H1 (cell line): ENCODE results near the gene CACNG6. TPM values are rescaled to one million over a fixed set of nuclear protein-coding genes. Genes with fewer than 3 reads are reported as not detected.

ENCODE experiments used
- CTCF ChIA-PET: fragments of 300-600 bp; sonication (Branson Sonifier 250); formaldehyde crosslinking; loops from one replicate; lab custom pipeline; 2021; ENCODE audit not compliant: partially characterized antibody; lab: Charles Lee
- POLR2A ChIA-PET: fragments of 300-600 bp; sonication (Branson Sonifier 250); formaldehyde crosslinking; loops from one replicate; lab custom pipeline; 2021; ENCODE audit warnings: inconsistent platforms; ENCODE audit not compliant: partially characterized antibody; lab: Charles Lee
- DNase-seq, 2 experiments: peaks; one replicate each; pipeline versions ENCODE4 v3.0.0 to v3.0.0-alpha.2; 2010 to 2022; ENCODE audit warnings: low spot score in 2 of 2, low read depth in 1 of 2, mixed read lengths in 1 of 2
- FAIRE-seq: peaks from 2 replicates; lab custom pipeline; 2011; peaks lifted over from hg19 to GRCh38; lab: Jason Lieb, UNC
- H2AFZ ChIP-seq: 2 replicates; pipeline ENCODE4 v1.8.1; 2012; ENCODE audit warnings: low read length, inconsistent platforms
- H2AK5ac ChIP-seq: 2 replicates; pipeline ENCODE4 v1.6.1; 2013; ENCODE audit warnings: low read depth, low read length
- H2BK120ac ChIP-seq: replicated peaks from 2 replicates; pipeline ENCODE3; 2013; ENCODE audit warnings: low read depth, low read length, inconsistent platforms
- H2BK12ac ChIP-seq: 2 replicates; pipeline ENCODE4 v1.6.1; 2013; ENCODE audit warnings: low read depth, low read length
- H2BK15ac ChIP-seq: 2 replicates; pipeline ENCODE4 v1.6.1; 2013; ENCODE audit warnings: low read length
- H2BK20ac ChIP-seq: 2 replicates; pipeline ENCODE4 v1.6.1; 2013; ENCODE audit warnings: low read length
- H2BK5ac ChIP-seq: 2 replicates; pipeline ENCODE4 v1.6.1; 2013; ENCODE audit warnings: low read depth, low read length
- H3K14ac ChIP-seq: 2 replicates; pipeline ENCODE4 v1.6.1; 2013; ENCODE audit warnings: inconsistent platforms; ENCODE audit not compliant: insufficient read length
- H3K18ac ChIP-seq: 2 replicates; pipeline ENCODE4 v1.6.1; 2013; ENCODE audit warnings: low read length; ENCODE audit errors: extremely low read depth
- H3K23ac ChIP-seq: 2 replicates; pipeline ENCODE4 v1.6.1; 2013; ENCODE audit warnings: inconsistent platforms; ENCODE audit not compliant: insufficient read length
- H3K23me2 ChIP-seq: 2 replicates; pipeline ENCODE4 v1.6.1; 2013; ENCODE audit warnings: low read depth, low read length
- H3K27ac ChIP-seq: 2 replicates; pipeline ENCODE4 v1.6.1; 2011; ENCODE audit warnings: low read depth, low read length, inconsistent platforms
- H3K27me3 ChIP-seq, 4 experiments: replicated peaks in 1 of 4; 1 replicate in 1 of 4; 2 replicates in 3 of 4; pipeline versions ENCODE4 v1.6.1 to v1.8.1; 2011 to 2013; ENCODE audit warnings: low read length in 3 of 4, mild to moderate bottlenecking in 3 of 4, inconsistent platforms in 2 of 4, mixed read lengths in 2 of 4, moderate library complexity in 1 of 4; ENCODE audit not compliant: control insufficient read depth in 3 of 4, insufficient read depth in 3 of 4; ENCODE audit errors: extremely low read depth in 1 of 4
- H3K36me3 ChIP-seq, 4 experiments: 2 replicates each; pipeline versions ENCODE4 v1.6.1 to v1.8.1; 2011 to 2013; ENCODE audit warnings: mild to moderate bottlenecking in 4 of 4, low read length in 3 of 4, moderate library complexity in 2 of 4, control low read depth in 1 of 4, inconsistent platforms in 1 of 4; ENCODE audit not compliant: insufficient read depth in 4 of 4, control insufficient read depth in 2 of 4
- H3K4ac ChIP-seq: replicated peaks from 2 replicates; pipeline ENCODE3; 2013; ENCODE audit warnings: low read length, low read depth, mixed read lengths, inconsistent platforms; ENCODE audit not compliant: insufficient read length
- H3K4me1 ChIP-seq, 4 experiments: replicated peaks in 1 of 4; 1 replicate in 1 of 4; 2 replicates in 3 of 4; pipeline versions ENCODE4 v1.6.1 to v1.8.1; 2011 to 2013; ENCODE audit warnings: low read length in 3 of 4, inconsistent platforms in 2 of 4, mixed read lengths in 1 of 4; ENCODE audit not compliant: insufficient read depth in 4 of 4, control insufficient read depth in 3 of 4
- H3K4me2 ChIP-seq, 2 experiments: 2 replicates each; pipeline versions ENCODE4 v1.6.1 to v1.8.1; 2011 to 2013; ENCODE audit warnings: low read depth in 2 of 2, low read length in 2 of 2, control low read depth in 1 of 2, inconsistent platforms in 1 of 2, mild to moderate bottlenecking in 1 of 2; ENCODE audit not compliant: insufficient read depth in 1 of 2
- H3K4me3 ChIP-seq, 4 experiments: fragments of 200-600, 300-600 bp in 1 of 4; sonication (generic), shearing (Covaris generic), sonication (Bioruptor Twin) in 1 of 4; 2 replicates each; pipeline versions ENCODE4 v1.5.1 to v1.8.1; 2011 to 2016; ENCODE audit warnings: low read length in 4 of 4, low read depth in 3 of 4, control low read depth in 2 of 4, inconsistent platforms in 2 of 4, mild to moderate bottlenecking in 2 of 4, mixed read lengths in 1 of 4, moderate library complexity in 1 of 4; ENCODE audit not compliant: insufficient read depth in 2 of 4; ENCODE audit errors: extremely low read depth in 1 of 4
- H3K56ac ChIP-seq: replicated peaks from 2 replicates; pipeline ENCODE3; 2013; ENCODE audit warnings: low read depth, mild to moderate bottlenecking, mixed read lengths, low read length, inconsistent platforms; ENCODE audit not compliant: insufficient read length
- H3K79me1 ChIP-seq: 2 replicates; pipeline ENCODE4 v1.6.1; 2013; ENCODE audit warnings: low read depth, low read length, control low read depth
- H3K79me2 ChIP-seq, 2 experiments: 2 replicates each; pipeline versions ENCODE4 v1.6.1 to v1.8.1; 2012 to 2013; ENCODE audit warnings: low read length in 2 of 2, mild to moderate bottlenecking in 2 of 2, inconsistent platforms in 1 of 2; ENCODE audit not compliant: insufficient read depth in 2 of 2, control insufficient read depth in 1 of 2
- H3K9ac ChIP-seq, 4 experiments: replicated peaks in 1 of 4; 1 replicate in 1 of 4; 2 replicates in 3 of 4; pipeline versions ENCODE4 v1.6.1 to v1.8.1; 2011 to 2013; ENCODE audit warnings: low read depth in 3 of 4, low read length in 3 of 4, control low read depth in 2 of 4, mild to moderate bottlenecking in 2 of 4, moderate library complexity in 2 of 4, inconsistent platforms in 1 of 4; ENCODE audit errors: extremely low read depth in 1 of 4
- H3K9me3 ChIP-seq, 2 experiments: 2 replicates each; pipeline versions ENCODE4 v1.6.1 to v1.8.1; 2012 to 2013; ENCODE audit warnings: mild to moderate bottlenecking in 2 of 2, moderate library complexity in 2 of 2, control low read depth in 1 of 2, inconsistent platforms in 1 of 2, low read depth in 1 of 2, low read length in 1 of 2, mixed read lengths in 1 of 2; ENCODE audit not compliant: insufficient read depth in 2 of 2
- H4K20me1 ChIP-seq, 2 experiments: replicated peaks in 1 of 2; 2 replicates each; pipeline versions ENCODE3 to v1.8.1; 2011 to 2013; ENCODE audit warnings: inconsistent platforms in 2 of 2, low read length in 2 of 2, mild to moderate bottlenecking in 1 of 2; ENCODE audit not compliant: insufficient read depth in 2 of 2, control insufficient read depth in 1 of 2
- H4K5ac ChIP-seq: 2 replicates; pipeline ENCODE4 v1.6.1; 2013; ENCODE audit warnings: low read length, low read depth, mixed read lengths, inconsistent platforms; ENCODE audit not compliant: insufficient read length
- H4K8ac ChIP-seq: 2 replicates; pipeline ENCODE4 v1.8.0; 2013; ENCODE audit warnings: mild to moderate bottlenecking, moderate library complexity, low read length, inconsistent platforms; ENCODE audit not compliant: insufficient read depth; ENCODE audit errors: extremely low read depth
- H4K91ac ChIP-seq: replicated peaks from 2 replicates; pipeline ENCODE3; 2013; ENCODE audit warnings: low read length, mixed read lengths, inconsistent platforms; ENCODE audit not compliant: insufficient read length
- JUND ChIP-seq: IDR thresholded peaks from 2 replicates; pipeline ENCODE4 v1.6.1; 2011; ENCODE audit warnings: mild to moderate bottlenecking, improper control_type of control experiment, low read length
- WGBS, 2 experiments: shearing (Covaris generic) in 1 of 2; methylation state at CpG; one replicate each; pipeline versions ENCODE4 v1.1.6 to v1.1.7; 2013 to 2015; ENCODE audit warnings: low lambda C conversion rate in 2 of 2, mixed read lengths in 2 of 2, inconsistent platforms in 1 of 2, low coverage in 1 of 2, missing lambda C conversion rate in 1 of 2; ENCODE audit not compliant: insufficient replicate concordance in 2 of 2, insufficient coverage in 1 of 2, insufficient read length in 1 of 2; ENCODE audit errors: extremely low coverage in 1 of 2, missing lambda C conversion rate in 1 of 2; 5-methylcytosine and 5-hydroxymethylcytosine counted together
- polyA plus RNA-seq, 7 experiments: library from polyadenylated mRNA; depleted of rRNA in 3 of 7; stranded (reverse) in 5 of 7; unstranded in 2 of 7; fragments of >200 nt in 5 of 7; fragments of 200-250 nt in 2 of 7; gene quantifications; 1 replicate in 5 of 7; 2 replicates in 1 of 7; 4 replicates in 1 of 7; pipeline versions ENCODE4 v1.2.1 to v1.2.3, GENCODE V29; 2011 to 2013; ENCODE audit warnings: missing spikeins in 2 of 7, mixed read lengths in 2 of 7
- total RNA-seq: library from RNA; stranded (reverse); fragmentation: NEBNext Ultra II Directional; extraction: Animal tissue kit (Norgen Biotek cat#: 25700); gene quantifications from 2 replicates; pipeline ENCODE4 v1.2.1, GENCODE V29; 2021

Gene CACNG6
- total and polyA plus RNA-seq, 2 of the 8 experiments (the other 6 are each of a cell fraction or from before 2014, with no cell fraction given) = 1.2 to 1.6 TPM

GRCh38 chr19:53992815-53993214 is 1.4 kb downstream of the CACNG6 start:
- Histone ChIP-seq H4K5ac (no peak overlapping the region), H3K56ac (no peak overlapping the region), H3K79me1 (no peaks in the 10 kb centered on the region), H3K9ac (no peak overlapping the region), H2BK20ac (no peak overlapping the region), H3K4me3 (no peak overlapping the region), H3K4ac (no peak overlapping the region), H3K4me1 (peaks cover 0 to 16% (median 7%) of the 10 kb centered on the region in 4 experiments; a peak in 6 of 7 replicates), H3K23ac (no peak overlapping the region), H2AK5ac (no peak overlapping the region), H4K91ac (no peak overlapping the region)
- CTCF ChIA-PET = interaction anchor here (0.7 to 4.2 kb wide), 10 partner anchors 12 to 199 kb away, joined by 3 to 33 read pairs (median 3); no protein-coding TSS in a partner anchor
- no peak for TF ChIP-seq JUND
- TF ChIP-seq, all 59 proteins: peak for 0
- Histone ChIP-seq H2AFZ (no peak overlapping the region), H4K20me1 (no peaks in the 10 kb centered on the region), H3K4me2 (no peak overlapping the region), H3K23me2 (peaks cover 9% of the 10 kb centered on the region; the same call in 1 of the 2 replicates), H2BK5ac (no peak overlapping the region), H3K36me3 (no peaks in the 10 kb centered on the region), H3K27ac (no peak overlapping the region), H4K8ac (no peak overlapping the region; the same call in 1 of the 2 replicates), H3K14ac (no peak overlapping the region), H2BK12ac (no peak overlapping the region), H3K9me3 (no peaks in the 10 kb centered on the region), H3K27me3 (peaks cover 2 to 46% (median 32%) of the 10 kb centered on the region in 4 experiments), H3K18ac (no peak overlapping the region), H2BK15ac (no peak overlapping the region), H3K79me2 (no peaks in the 10 kb centered on the region), H2BK120ac (no peak overlapping the region)
- no peak for FAIRE-seq
- POLR2A ChIA-PET = interaction anchor here (0.8 to 4.0 kb wide), 17 partner anchors 8 to 49 kb away, joined by 3 to 21 read pairs (median 4); no protein-coding TSS in a partner anchor
- WGBS, 2 experiments = 98% methylated on average over 9 of the region's 43 CpGs; no CpG with 5 or more reads in 1 of the 2 experiments
- DNase-seq = no peak
